Keratinocyte (primary cell): ENCODE measurements around the gene MIPOL1. TPM values are rescaled to one million over a fixed set of nuclear protein-coding genes. Genes with fewer than 3 reads are reported as not detected.

Source experiments
- DNase-seq: peaks from one replicate; pipeline ENCODE4 v3.0.0-alpha.2; 2011; ENCODE audit warnings: low read depth, missing footprints, low spot score
- FAIRE-seq: peaks from 2 replicates; lab custom pipeline; 2011; peaks lifted over from hg19 to GRCh38; lab: Jason Lieb, UNC
- H2AFZ ChIP-seq: 2 replicates; pipeline ENCODE4 v1.6.0; 2012; ENCODE audit warnings: low read length, control low read depth, inconsistent platforms; ENCODE audit not compliant: control insufficient read depth
- H3K27ac ChIP-seq: 2 replicates; pipeline ENCODE4 v1.5.1; 2011; ENCODE audit warnings: low read length; ENCODE audit not compliant: control insufficient read depth, insufficient read depth
- H3K27me3 ChIP-seq: 3 replicates; pipeline ENCODE4 v1.6.0; 2011; ENCODE audit warnings: low read length; ENCODE audit not compliant: control insufficient read depth, insufficient read depth; ENCODE audit errors: extremely low read depth
- H3K36me3 ChIP-seq, 2 experiments: 2 replicates in 1 of 2; 3 replicates in 1 of 2; pipeline ENCODE4 v1.5.1; 2011; ENCODE audit warnings: low read length in 2 of 2, mild to moderate bottlenecking in 1 of 2; ENCODE audit not compliant: control insufficient read depth in 2 of 2, insufficient read depth in 2 of 2; ENCODE audit errors: extremely low read depth in 1 of 2
- H3K4me1 ChIP-seq: 3 replicates; pipeline ENCODE4 v1.5.1; 2011; ENCODE audit warnings: low read length; ENCODE audit not compliant: control insufficient read depth, insufficient read depth; ENCODE audit errors: extremely low read depth
- H3K4me2 ChIP-seq: 3 replicates; pipeline ENCODE4 v1.6.0; 2011; ENCODE audit warnings: low read depth, low read length; ENCODE audit not compliant: control insufficient read depth, insufficient read depth; ENCODE audit errors: extremely low read depth
- H3K4me3 ChIP-seq, 3 experiments: fragments of 200-600 bp in 1 of 3; sonication (generic) in 1 of 3; 2 replicates in 2 of 3; 3 replicates in 1 of 3; pipeline ENCODE4 v1.5.1; 2011 to 2016; ENCODE audit warnings: low read length in 3 of 3, mild to moderate bottlenecking in 3 of 3, control low read depth in 2 of 3, inconsistent platforms in 1 of 3, low read depth in 1 of 3, mixed read lengths in 1 of 3, mixed run types in 1 of 3, moderate library complexity in 1 of 3; ENCODE audit not compliant: control insufficient read depth in 2 of 3, insufficient read depth in 2 of 3; ENCODE audit errors: extremely low read depth in 1 of 3
- H3K79me2 ChIP-seq: 2 replicates; pipeline ENCODE4 v1.6.0; 2012; ENCODE audit warnings: low read length; ENCODE audit not compliant: control insufficient read depth, insufficient read depth
- H3K9ac ChIP-seq: 3 replicates; pipeline ENCODE4 v1.6.0; 2011; ENCODE audit warnings: low read length; ENCODE audit not compliant: control insufficient read depth, insufficient read depth; ENCODE audit errors: extremely low read depth
- H3K9me1 ChIP-seq: 3 replicates; pipeline ENCODE4 v1.6.0; 2011; ENCODE audit warnings: low read length; ENCODE audit not compliant: control insufficient read depth, insufficient read depth; ENCODE audit errors: extremely low read depth
- H3K9me3 ChIP-seq: 2 replicates; pipeline ENCODE4 v1.5.1; 2012; ENCODE audit warnings: low read depth, low read length; ENCODE audit not compliant: control insufficient read depth
- H4K20me1 ChIP-seq: 3 replicates; pipeline ENCODE4 v1.6.0; 2011; ENCODE audit warnings: low read length; ENCODE audit not compliant: control insufficient read depth, insufficient read depth; ENCODE audit errors: extremely low read depth
- CTCF ChIP-seq, 3 experiments: IDR thresholded peaks in 1 of 3; conservative IDR thresholded peaks in 1 of 3; optimal IDR thresholded peaks in 1 of 3; 2 replicates in 2 of 3; 3 replicates in 1 of 3; pipeline versions ENCODE3 to v1.5.1; 2011; ENCODE audit warnings: low read length in 3 of 3, mild to moderate bottlenecking in 3 of 3, moderate library complexity in 2 of 3, control low read depth in 1 of 3, inconsistent platforms in 1 of 3; ENCODE audit not compliant: insufficient read depth in 2 of 3; ENCODE audit errors: extremely low read depth in 1 of 3
- EZH2 ChIP-seq: IDR thresholded peaks from one replicate; pipeline ENCODE4 v1.6.1; 2012; ENCODE audit warnings: inconsistent platforms, mild to moderate bottlenecking, low read length, moderate library complexity
- dilution Hi-C: fragments of 300-500 bp; cut with MboI; formaldehyde crosslinking; loops from one replicate; pipeline ENCODE4 v1.7.0; 2020; ENCODE audit warnings: low sequenced_read_pairs; ENCODE audit not compliant: extremely low pct_ligation_motif_present
- polyA plus RNA-seq, 5 experiments: library from polyadenylated mRNA; depleted of rRNA in 3 of 5; stranded (reverse) in 3 of 5; stranded (forward) in 1 of 5; unstranded in 1 of 5; fragments of >200 nt; gene quantifications; 1 replicate in 1 of 5; 2 replicates in 3 of 5; 3 replicates in 1 of 5; pipeline versions ENCODE4 v1.2.1 to v1.2.3, GENCODE V29; 2011 to 2012; ENCODE audit warnings: missing spikeins in 2 of 5, low read depth in 1 of 5, low replicate concordance in 1 of 5

The MIPOL1 gene
- polyA plus RNA-seq, 1 donor (not counting 4 experiments of a cell fraction or from before 2014, with no cell fraction given), result 10.9 TPM

GRCh38 chr14:37584211-37585100 lies 386.7 kb downstream of the MIPOL1 start:
- Histone ChIP-seq H3K9me3 (no peaks in the 10 kb centered on the region), H3K27me3 (peaks cover 61% of the 10 kb centered on the region), H3K79me2 (no peaks in the 10 kb centered on the region), H4K20me1 (peaks cover 9% of the 10 kb centered on the region), H3K4me1 (peaks cover 18% of the 10 kb centered on the region), H3K4me3 (peak overlapping the region in 1 of 3 experiments; percentile 4), H3K36me3 (no peaks in the 10 kb centered on the region), H3K27ac (no peak overlapping the region), H3K9ac (no peak overlapping the region), H2AFZ (no peak overlapping the region), H3K4me2 (peak overlapping the region; percentile 25), H3K9me1 (no peaks in the 10 kb centered on the region)
- DNase-seq (no peak), FAIRE-seq (no peak)
- dilution Hi-C loops, result no loop called here
- no peak for TF ChIP-seq CTCF (optimal IDR thresholded peaks at IDR 0.05 in 1 of 3, IDR thresholded peaks at IDR 0.05 in 1 of 3, conservative IDR thresholded peaks at IDR 0.05 in 1 of 3; ENCODE audit: extremely low read depth in 1 of 3, insufficient read depth in 2 of 3, low read length in 3 of 3)
- peak; percentile 95 for TF ChIP-seq EZH2

- H3K4me2 ChIP-seq, result no peak overlapping the region
- dilution Hi-C loops, result no loop called here
- H3K9ac ChIP-seq, result no peak overlapping the region
- no peak overlapping the region for H2AFZ ChIP-seq
- peaks cover 11% of the 10 kb centered on the region for H3K4me1 ChIP-seq
- H4K20me1 ChIP-seq, result peaks cover 9% of the 10 kb centered on the region
- TF ChIP-seq EZH2, result peak; percentile 84
- no peak for TF ChIP-seq CTCF (optimal IDR thresholded peaks at IDR 0.05 in 1 of 3, IDR thresholded peaks at IDR 0.05 in 1 of 3, conservative IDR thresholded peaks at IDR 0.05 in 1 of 3; ENCODE audit: extremely low read depth in 1 of 3, insufficient read depth in 2 of 3, low read length in 3 of 3)
- peak overlapping the region in 1 of 3 experiments; percentile 4 for H3K4me3 ChIP-seq
- H3K9me1 ChIP-seq, result no peaks in the 10 kb centered on the region
- no peaks in the 10 kb centered on the region for H3K79me2 ChIP-seq
- no peak overlapping the region for H3K27ac ChIP-seq
- DNase-seq, result no peak
- no peaks in the 10 kb centered on the region for H3K9me3 ChIP-seq
- H3K27me3 ChIP-seq, result peaks cover 65% of the 10 kb centered on the region
- FAIRE-seq, result no peak
- no peaks in the 10 kb centered on the region for H3K36me3 ChIP-seq
These were observed 387.4 kb downstream of the MIPOL1 start for GRCh38 chr14:37585101-37585511.
